Measurements from ENCODE around the gene VPS35L. TPM values are rescaled to one million over a fixed set of nuclear protein-coding genes. Genes with fewer than 3 reads are reported as not detected.

VPS35L gene
- total and polyA plus RNA-seq, 2 of the 13 experiments (the other 11 are each of a cell fraction or from before 2014, with no cell fraction given) = 1.4 to 1.6 TPM

DNA sequence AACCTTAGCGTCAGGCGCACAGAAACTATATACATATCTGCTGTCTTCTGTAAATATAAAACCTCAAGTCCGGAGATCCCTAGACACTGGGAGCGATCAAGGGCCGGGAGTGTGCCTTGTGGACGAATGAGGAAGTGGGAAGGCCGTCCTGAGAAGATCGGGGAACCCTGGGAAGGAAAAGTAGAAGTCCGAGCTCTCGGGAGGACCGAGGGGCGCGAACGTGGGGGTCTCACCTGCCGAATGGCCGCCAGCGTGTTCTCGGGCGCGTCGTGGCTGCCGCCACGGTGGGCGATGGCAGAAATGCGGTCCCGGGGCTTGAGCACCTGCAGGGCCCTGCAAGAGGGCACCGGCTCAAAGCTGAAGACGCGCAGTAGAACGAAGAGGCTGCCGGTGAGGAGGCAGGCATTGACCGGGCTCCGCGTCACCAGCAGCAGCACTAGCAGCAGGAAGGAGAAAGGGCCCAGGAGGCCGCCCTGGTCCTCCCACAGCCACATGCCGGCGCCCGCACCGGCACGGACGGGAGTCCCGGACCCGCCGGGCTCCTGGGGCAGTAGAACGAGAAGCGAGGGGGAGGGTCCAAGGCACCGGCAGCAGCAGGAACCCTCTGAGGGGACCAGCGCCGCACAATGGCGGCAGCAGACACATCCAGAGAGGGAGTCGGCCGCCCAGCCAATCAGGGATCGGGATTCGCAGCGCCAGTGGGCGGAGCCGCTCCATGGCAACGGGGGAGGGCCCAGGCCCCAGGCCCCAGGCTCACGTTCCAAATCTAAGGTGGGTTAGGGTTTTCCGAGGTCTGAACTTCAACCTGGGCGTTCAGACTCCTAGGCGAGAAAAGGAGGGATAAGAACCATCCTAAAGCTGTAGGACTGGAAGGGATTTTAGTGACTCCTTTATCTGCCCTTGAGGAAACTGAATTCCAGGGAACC, 33.8 kb upstream of the VPS35L start, which contains the start of gene GDE1 (continued):
- TF ChIP-seq, protein P1, sequence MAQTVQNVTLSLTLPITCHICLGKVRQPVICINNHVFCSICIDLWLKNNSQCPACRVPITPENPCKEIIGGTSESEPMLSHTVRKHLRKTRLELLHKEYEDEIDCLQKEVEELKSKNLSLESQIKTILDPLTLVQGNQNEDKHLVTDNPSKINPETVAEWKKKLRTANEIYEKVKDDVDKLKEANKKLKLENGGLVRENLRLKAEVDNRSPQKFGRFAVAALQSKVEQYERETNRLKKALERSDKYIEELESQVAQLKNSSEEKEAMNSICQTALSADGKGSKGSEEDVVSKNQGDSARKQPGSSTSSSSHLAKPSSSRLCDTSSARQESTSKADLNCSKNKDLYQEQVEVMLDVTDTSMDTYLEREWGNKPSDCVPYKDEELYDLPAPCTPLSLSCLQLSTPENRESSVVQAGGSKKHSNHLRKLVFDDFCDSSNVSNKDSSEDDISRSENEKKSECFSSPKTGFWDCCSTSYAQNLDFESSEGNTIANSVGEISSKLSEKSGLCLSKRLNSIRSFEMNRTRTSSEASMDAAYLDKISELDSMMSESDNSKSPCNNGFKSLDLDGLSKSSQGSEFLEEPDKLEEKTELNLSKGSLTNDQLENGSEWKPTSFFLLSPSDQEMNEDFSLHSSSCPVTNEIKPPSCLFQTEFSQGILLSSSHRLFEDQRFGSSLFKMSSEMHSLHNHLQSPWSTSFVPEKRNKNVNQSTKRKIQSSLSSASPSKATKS (CRISPR knock-in tag; IDR thresholded peaks at IDR 0.05) = no peak
- TF ChIP-seq ZNF317 (CRISPR knock-in tag; IDR thresholded peaks at IDR 0.05) (peak; percentile 39; the same call in 1 of the 2 replicates), THAP11 (CRISPR knock-in tag; IDR thresholded peaks at IDR 0.05) (peak; percentile 93), SMC3 (IDR thresholded peaks at IDR 0.05; ENCODE audit: low read length) (no peak), ZNF3 (CRISPR knock-in tag; IDR thresholded peaks at IDR 0.05) (no peak), CEBPB (IDR thresholded peaks at IDR 0.05; ENCODE audit: borderline replicate concordance, low read depth, low read length) (no peak), ZNF713 (CRISPR knock-in tag; IDR thresholded peaks at IDR 0.05) (no peak), ZNF605 (CRISPR knock-in tag; IDR thresholded peaks at IDR 0.05) (peak; percentile 99), SPEN (CRISPR knock-in tag; IDR thresholded peaks at IDR 0.05; ENCODE audit: low read depth) (peak; percentile 72), NFYB (CRISPR knock-in tag; IDR thresholded peaks at IDR 0.05) (peak; percentile 81), ZNF101 (CRISPR knock-in tag; IDR thresholded peaks at IDR 0.05; ENCODE audit: borderline replicate concordance, low read depth) (no peak), MTA3 (CRISPR knock-in tag; IDR thresholded peaks at IDR 0.05) (0 out of 2 replicates have a peak, but pooled peaks have one; percentile 21), GTF2F1 (IDR thresholded peaks at IDR 0.05; ENCODE audit: low read length) (0 out of 2 replicates have a peak, but pooled peaks have one; percentile 50), ZNF7 (CRISPR knock-in tag; IDR thresholded peaks at IDR 0.05) (peak; percentile 35; the same call in 1 of the 2 replicates)
- TF ChIP-seq, protein P2, sequence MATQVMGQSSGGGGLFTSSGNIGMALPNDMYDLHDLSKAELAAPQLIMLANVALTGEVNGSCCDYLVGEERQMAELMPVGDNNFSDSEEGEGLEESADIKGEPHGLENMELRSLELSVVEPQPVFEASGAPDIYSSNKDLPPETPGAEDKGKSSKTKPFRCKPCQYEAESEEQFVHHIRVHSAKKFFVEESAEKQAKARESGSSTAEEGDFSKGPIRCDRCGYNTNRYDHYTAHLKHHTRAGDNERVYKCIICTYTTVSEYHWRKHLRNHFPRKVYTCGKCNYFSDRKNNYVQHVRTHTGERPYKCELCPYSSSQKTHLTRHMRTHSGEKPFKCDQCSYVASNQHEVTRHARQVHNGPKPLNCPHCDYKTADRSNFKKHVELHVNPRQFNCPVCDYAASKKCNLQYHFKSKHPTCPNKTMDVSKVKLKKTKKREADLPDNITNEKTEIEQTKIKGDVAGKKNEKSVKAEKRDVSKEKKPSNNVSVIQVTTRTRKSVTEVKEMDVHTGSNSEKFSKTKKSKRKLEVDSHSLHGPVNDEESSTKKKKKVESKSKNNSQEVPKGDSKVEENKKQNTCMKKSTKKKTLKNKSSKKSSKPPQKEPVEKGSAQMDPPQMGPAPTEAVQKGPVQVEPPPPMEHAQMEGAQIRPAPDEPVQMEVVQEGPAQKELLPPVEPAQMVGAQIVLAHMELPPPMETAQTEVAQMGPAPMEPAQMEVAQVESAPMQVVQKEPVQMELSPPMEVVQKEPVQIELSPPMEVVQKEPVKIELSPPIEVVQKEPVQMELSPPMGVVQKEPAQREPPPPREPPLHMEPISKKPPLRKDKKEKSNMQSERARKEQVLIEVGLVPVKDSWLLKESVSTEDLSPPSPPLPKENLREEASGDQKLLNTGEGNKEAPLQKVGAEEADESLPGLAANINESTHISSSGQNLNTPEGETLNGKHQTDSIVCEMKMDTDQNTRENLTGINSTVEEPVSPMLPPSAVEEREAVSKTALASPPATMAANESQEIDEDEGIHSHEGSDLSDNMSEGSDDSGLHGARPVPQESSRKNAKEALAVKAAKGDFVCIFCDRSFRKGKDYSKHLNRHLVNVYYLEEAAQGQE (IDR thresholded peaks at IDR 0.05; ENCODE audit: borderline replicate concordance in 1 of 2, low read depth in 1 of 2, low read length in 2 of 2) = no peak
- TF ChIP-seq, protein P3, sequence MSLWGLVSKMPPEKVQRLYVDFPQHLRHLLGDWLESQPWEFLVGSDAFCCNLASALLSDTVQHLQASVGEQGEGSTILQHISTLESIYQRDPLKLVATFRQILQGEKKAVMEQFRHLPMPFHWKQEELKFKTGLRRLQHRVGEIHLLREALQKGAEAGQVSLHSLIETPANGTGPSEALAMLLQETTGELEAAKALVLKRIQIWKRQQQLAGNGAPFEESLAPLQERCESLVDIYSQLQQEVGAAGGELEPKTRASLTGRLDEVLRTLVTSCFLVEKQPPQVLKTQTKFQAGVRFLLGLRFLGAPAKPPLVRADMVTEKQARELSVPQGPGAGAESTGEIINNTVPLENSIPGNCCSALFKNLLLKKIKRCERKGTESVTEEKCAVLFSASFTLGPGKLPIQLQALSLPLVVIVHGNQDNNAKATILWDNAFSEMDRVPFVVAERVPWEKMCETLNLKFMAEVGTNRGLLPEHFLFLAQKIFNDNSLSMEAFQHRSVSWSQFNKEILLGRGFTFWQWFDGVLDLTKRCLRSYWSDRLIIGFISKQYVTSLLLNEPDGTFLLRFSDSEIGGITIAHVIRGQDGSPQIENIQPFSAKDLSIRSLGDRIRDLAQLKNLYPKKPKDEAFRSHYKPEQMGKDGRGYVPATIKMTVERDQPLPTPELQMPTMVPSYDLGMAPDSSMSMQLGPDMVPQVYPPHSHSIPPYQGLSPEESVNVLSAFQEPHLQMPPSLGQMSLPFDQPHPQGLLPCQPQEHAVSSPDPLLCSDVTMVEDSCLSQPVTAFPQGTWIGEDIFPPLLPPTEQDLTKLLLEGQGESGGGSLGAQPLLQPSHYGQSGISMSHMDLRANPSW (CRISPR knock-in tag; IDR thresholded peaks at IDR 0.05; ENCODE audit: borderline replicate concordance) = no peak
- TF ChIP-seq, protein P4, sequence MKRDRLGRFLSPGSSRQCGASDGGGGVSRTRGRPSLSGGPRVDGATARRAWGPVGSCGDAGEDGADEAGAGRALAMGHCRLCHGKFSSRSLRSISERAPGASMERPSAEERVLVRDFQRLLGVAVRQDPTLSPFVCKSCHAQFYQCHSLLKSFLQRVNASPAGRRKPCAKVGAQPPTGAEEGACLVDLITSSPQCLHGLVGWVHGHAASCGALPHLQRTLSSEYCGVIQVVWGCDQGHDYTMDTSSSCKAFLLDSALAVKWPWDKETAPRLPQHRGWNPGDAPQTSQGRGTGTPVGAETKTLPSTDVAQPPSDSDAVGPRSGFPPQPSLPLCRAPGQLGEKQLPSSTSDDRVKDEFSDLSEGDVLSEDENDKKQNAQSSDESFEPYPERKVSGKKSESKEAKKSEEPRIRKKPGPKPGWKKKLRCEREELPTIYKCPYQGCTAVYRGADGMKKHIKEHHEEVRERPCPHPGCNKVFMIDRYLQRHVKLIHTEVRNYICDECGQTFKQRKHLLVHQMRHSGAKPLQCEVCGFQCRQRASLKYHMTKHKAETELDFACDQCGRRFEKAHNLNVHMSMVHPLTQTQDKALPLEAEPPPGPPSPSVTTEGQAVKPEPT (CRISPR knock-in tag; IDR thresholded peaks at IDR 0.05; ENCODE audit: low read depth) = 0 out of 2 replicates have a peak, but pooled peaks have one; percentile 16

Data from HepG2 (cell line).